Breast epithelium (tissue), 4 donors: ENCODE data around the gene ANTXR1. TPM values are rescaled to one million over a fixed set of nuclear protein-coding genes. Genes with fewer than 3 reads are reported as not detected.

Experiments used
- DNase-seq, 2 donors: peaks; one replicate each; pipeline ENCODE4 v3.0.0-alpha.2; 2019; ENCODE audit warnings: low spot score in 2 of 2
- H3K27ac ChIP-seq, 2 donors: fragments of 200-600 bp; sonication (generic) in 1 of 2; one replicate each; pipeline ENCODE4 v1.5.1; 2016 to 2019; ENCODE audit warnings: mild to moderate bottlenecking in 1 of 2
- H3K27me3 ChIP-seq, 2 donors: fragments of 200-600 bp; sonication (generic) in 1 of 2; one replicate each; pipeline versions ENCODE4 v1.5.1 to v1.6.0; 2017 to 2019; ENCODE audit warnings: control low read depth in 1 of 2, mild to moderate bottlenecking in 1 of 2
- H3K36me3 ChIP-seq: fragments of 200-600 bp; one replicate; pipeline ENCODE4 v1.5.1; 2019
- H3K4me1 ChIP-seq, 2 donors: fragments of 200-600 bp; sonication (generic); one replicate each; pipeline ENCODE4 v1.5.1; 2016 to 2019; ENCODE audit warnings: control low read depth in 1 of 2
- H3K4me3 ChIP-seq, 3 donors: fragments of 200-600 bp; sonication (generic); 1 replicate in 2 of 3; 2 replicates in 1 of 3; pipeline ENCODE4 v1.5.1; 2016 to 2019; ENCODE audit warnings: mild to moderate bottlenecking in 3 of 3, moderate library complexity in 2 of 3
- H3K9me3 ChIP-seq, 2 donors: fragments of 200-600 bp; sonication (generic) in 1 of 2; one replicate each; pipeline ENCODE4 v1.5.1; 2016 to 2019; ENCODE audit warnings: control low read depth in 1 of 2
- CTCF ChIP-seq, 3 donors: fragments of 450-650 bp; IDR thresholded peaks; one replicate each; pipeline ENCODE4 v1.5.1; 2016 to 2017; ENCODE audit warnings: antibody characterized with exemption in 3 of 3, mild to moderate bottlenecking in 3 of 3, moderate library complexity in 3 of 3
- POLR2A ChIP-seq: fragments of 450-650 bp; IDR thresholded peaks from one replicate; pipeline ENCODE4 v1.6.1; 2016; ENCODE audit warnings: antibody characterized with exemption, mild to moderate bottlenecking, moderate library complexity
- POLR2AphosphoS5 ChIP-seq, 3 donors: sonication (generic); formaldehyde crosslinking; IDR thresholded peaks; one replicate each; pipeline ENCODE4 v1.6.1; 2017; ENCODE audit warnings: antibody characterized with exemption in 3 of 3
- intact Hi-C: fragments of 100-400 bp; cut with DNase I; formaldehyde crosslinking; loops from one replicate; pipeline ENCODE4 v1.15.1; 2023; ENCODE audit warnings: low total_unique reads
- total RNA-seq, 3 donors: library from RNA; depleted of rRNA; stranded (reverse); fragments of >200 nt; gene quantifications; one replicate each; pipeline ENCODE4 v1.1.0, GENCODE V29; 2016

ANTXR1 gene
- total RNA-seq, 3 donors from 2014 or later = 52.7 to 72.8 (median 68.8) TPM

GRCh38 chr2:68992933-68993332, 20.0 kb upstream of the ANTXR1 start:
- intact Hi-C loops = no loop called here
- no peak for DNase-seq

GRCh38 chr2:68993660-68994059, 19.3 kb upstream of the ANTXR1 start:
- Histone ChIP-seq H3K36me3 (no peaks in the 10 kb centered on the region), H3K27ac (no peak overlapping the region), H3K4me3 (no peak overlapping the region), H3K27me3 (no peaks in the 10 kb centered on the region), H3K4me1 (no peaks in the 10 kb centered on the region), H3K9me3 (no peaks in the 10 kb centered on the region)
- intact Hi-C loops = no loop called here
- no peak for TF ChIP-seq POLR2A
- TF ChIP-seq CTCF (IDR thresholded peaks at IDR 0.05) = no peak
- TF ChIP-seq POLR2AphosphoS5 (IDR thresholded peaks at IDR 0.05) = no peak
- no peak for DNase-seq

More at GRCh38 chr2:68992933-68993332, 20.0 kb upstream of the ANTXR1 start:
- TF ChIP-seq POLR2AphosphoS5 (IDR thresholded peaks at IDR 0.05) (no peak), POLR2A (no peak), CTCF (IDR thresholded peaks at IDR 0.05) (no peak)
- Histone ChIP-seq H3K36me3 (no peaks in the 10 kb centered on the region), H3K9me3 (no peaks in the 10 kb centered on the region), H3K27me3 (no peaks in the 10 kb centered on the region), H3K4me3 (no peak overlapping the region), H3K4me1 (no peaks in the 10 kb centered on the region), H3K27ac (no peak overlapping the region)

GRCh38 chr2:68994864-68995263, 18.1 kb upstream of the ANTXR1 start:
- TF ChIP-seq POLR2A = no peak
- no peak for TF ChIP-seq CTCF (IDR thresholded peaks at IDR 0.05)
- TF ChIP-seq POLR2AphosphoS5 (IDR thresholded peaks at IDR 0.05) = no peak
- H3K9me3 ChIP-seq = no peaks in the 10 kb centered on the region
- H3K36me3 ChIP-seq = no peaks in the 10 kb centered on the region
- no peaks in the 10 kb centered on the region for H3K4me1 ChIP-seq
- H3K27ac ChIP-seq = no peak overlapping the region
- intact Hi-C loops = no loop called here
- DNase-seq = no peak
- H3K27me3 ChIP-seq = no peaks in the 10 kb centered on the region
- no peak overlapping the region for H3K4me3 ChIP-seq

- Histone ChIP-seq H3K4me3 (no peak overlapping the region), H3K4me1 (no peaks in the 10 kb centered on the region), H3K27me3 (no peaks in the 10 kb centered on the region), H3K27ac (no peak overlapping the region), H3K36me3 (no peaks in the 10 kb centered on the region), H3K9me3 (peaks cover 0 to 3% of the 10 kb centered on the region in 2 donors)
- TF ChIP-seq POLR2AphosphoS5 (IDR thresholded peaks at IDR 0.05) (no peak), POLR2A (no peak)
- DNase-seq = no peak
- intact Hi-C loops = no loop called here
Measured at GRCh38 chr2:68995916-68996315, 17.1 kb upstream of the ANTXR1 start.

- Histone ChIP-seq H3K4me3 (no peak overlapping the region), H3K9me3 (peaks cover 0 to 18% of the 10 kb centered on the region in 2 donors), H3K4me1 (no peaks in the 10 kb centered on the region), H3K27me3 (no peaks in the 10 kb centered on the region), H3K27ac (no peak overlapping the region), H3K36me3 (no peaks in the 10 kb centered on the region)
- intact Hi-C loops = no loop called here
- no peak for TF ChIP-seq CTCF (IDR thresholded peaks at IDR 0.05)
- TF ChIP-seq POLR2A = no peak
- TF ChIP-seq POLR2AphosphoS5 (IDR thresholded peaks at IDR 0.05) = no peak
- DNase-seq = no peak
Measured at GRCh38 chr2:68997401-68997800, 15.6 kb upstream of the ANTXR1 start.

- TF ChIP-seq POLR2AphosphoS5 (IDR thresholded peaks at IDR 0.05) (no peak), CTCF (IDR thresholded peaks at IDR 0.05) (no peak), POLR2A (no peak)
- intact Hi-C loops = no loop called here
Measured at GRCh38 chr2:69001879-69002278, 11.1 kb upstream of the ANTXR1 start.

More at GRCh38 chr2:69001879-69002278, 11.1 kb upstream of the ANTXR1 start:
- Histone ChIP-seq H3K27me3 (no peaks in the 10 kb centered on the region), H3K4me1 (no peaks in the 10 kb centered on the region), H3K27ac (no peak overlapping the region), H3K9me3 (peaks cover 0 to 19% of the 10 kb centered on the region in 2 donors), H3K4me3 (no peak overlapping the region), H3K36me3 (no peaks in the 10 kb centered on the region)
- DNase-seq = no peak
